ENCODE measurements around the gene ARHGAP12.

Gene ARHGAP12

GRCh38 chr10:31759799-31760626 lies 168.6 kb downstream of the ARHGAP12 start:
- peak; percentile 95 for DNase-seq

- DNase-seq, result peak; percentile 66
Measured at GRCh38 chr10:31759124-31759798, 169.4 kb downstream of the ARHGAP12 start.

- DNase-seq, result no peak
Measured at GRCh38 chr10:31758495-31758894, 170.1 kb downstream of the ARHGAP12 start.

GRCh38 chr10:31757831-31758230 lies 170.8 kb downstream of the ARHGAP12 start:
- no peak for DNase-seq

- no peak for DNase-seq
Measured at GRCh38 chr10:31757386-31757791, 171.2 kb downstream of the ARHGAP12 start.

- DNase-seq, result no peak
Measured at GRCh38 chr10:31756729-31757110, 171.9 kb downstream of the ARHGAP12 start.

- DNase-seq, result no peak
Measured at GRCh38 chr10:31756101-31756728, 172.4 kb downstream of the ARHGAP12 start.
